Bone marrow (tissue), 2 donors: ENCODE results near the gene GJD3.
"Not testable (repeated sequence)": the region's sequence is repeated elsewhere in the genome, so short reads cannot be mapped to it uniquely, and the experiment has no call there.

Experiments used
- DNase-seq, 2 donors: peaks; one replicate each; lab custom pipeline; 2025; lab: John Stamatoyannopoulos, UW

GJD3 gene

GRCh38 chr17:40364121-40364861 is at the start of gene GJD3:
TSS of gene GJD3 (minus strand) at chr17:40364737. CDS start at chr17:40363815, 922 bp downstream.
- DNase-seq: no peak

- DNase-seq: not testable (repeated sequence)
These were observed 49.8 kb upstream of the GJD3 start for GRCh38 chr17:40414312-40414711.

- DNase-seq: no peak
These were observed 48.3 kb upstream of the GJD3 start for GRCh38 chr17:40412880-40413279.

- no peak for DNase-seq
These were observed 47.3 kb upstream of the GJD3 start for GRCh38 chr17:40411821-40412220.

GRCh38 chr17:40410082-40410481 is 45.5 kb upstream of the GJD3 start:
- no peak for DNase-seq

- not testable (repeated sequence) for DNase-seq
These were observed 45.0 kb upstream of the GJD3 start for GRCh38 chr17:40409540-40409939.

GRCh38 chr17:40407460-40407859 is 42.9 kb upstream of the GJD3 start:
- DNase-seq: no peak

- DNase-seq: no peak
These were observed 39.5 kb upstream of the GJD3 start for GRCh38 chr17:40404003-40404402.

- no peak for DNase-seq
These were observed 38.1 kb upstream of the GJD3 start for GRCh38 chr17:40402668-40403067.

- DNase-seq: peak in 1 of 2 donors; percentile 47
These were observed 34.6 kb upstream of the GJD3 start for GRCh38 chr17:40399185-40399584.

GRCh38 chr17:40386555-40386954 is 22.0 kb upstream of the GJD3 start:
- DNase-seq: not testable (repeated sequence)

GRCh38 chr17:40382251-40382650 is 17.7 kb upstream of the GJD3 start:
- DNase-seq: no peak

- no peak for DNase-seq
These were observed 14.4 kb upstream of the GJD3 start for GRCh38 chr17:40378966-40379365.

GRCh38 chr17:40377832-40378231 is 13.3 kb upstream of the GJD3 start:
- DNase-seq: no peak

- not testable (repeated sequence) for DNase-seq
These were observed 12.0 kb upstream of the GJD3 start for GRCh38 chr17:40376541-40376940.

GRCh38 chr17:40375786-40376185 is 11.2 kb upstream of the GJD3 start:
- DNase-seq: not testable (repeated sequence)

GRCh38 chr17:40374821-40375498 is 10.4 kb upstream of the GJD3 start:
- DNase-seq: no peak

- DNase-seq: no peak
These were observed 9.5 kb upstream of the GJD3 start for GRCh38 chr17:40373999-40374398.

- no peak for DNase-seq
These were observed 8.8 kb upstream of the GJD3 start for GRCh38 chr17:40373324-40373723.

GRCh38 chr17:40372644-40373043 is 8.1 kb upstream of the GJD3 start:
- DNase-seq: not testable (repeated sequence)

- DNase-seq: no peak
These were observed 7.5 kb upstream of the GJD3 start for GRCh38 chr17:40372031-40372430.

GRCh38 chr17:40371261-40371929 is 6.9 kb upstream of the GJD3 start:
- no peak for DNase-seq

GRCh38 chr17:40369923-40370322 is 5.4 kb upstream of the GJD3 start:
- DNase-seq: no peak
